ENCODE data around the gene CFAP61. TPM values are rescaled to one million over a fixed set of nuclear protein-coding genes. Genes with fewer than 3 reads are reported as not detected.

Gene CFAP61
- polyA plus RNA-seq, 1 of the 3 experiments (the other 2 are of a cell fraction): 0.26 TPM

DNA sequence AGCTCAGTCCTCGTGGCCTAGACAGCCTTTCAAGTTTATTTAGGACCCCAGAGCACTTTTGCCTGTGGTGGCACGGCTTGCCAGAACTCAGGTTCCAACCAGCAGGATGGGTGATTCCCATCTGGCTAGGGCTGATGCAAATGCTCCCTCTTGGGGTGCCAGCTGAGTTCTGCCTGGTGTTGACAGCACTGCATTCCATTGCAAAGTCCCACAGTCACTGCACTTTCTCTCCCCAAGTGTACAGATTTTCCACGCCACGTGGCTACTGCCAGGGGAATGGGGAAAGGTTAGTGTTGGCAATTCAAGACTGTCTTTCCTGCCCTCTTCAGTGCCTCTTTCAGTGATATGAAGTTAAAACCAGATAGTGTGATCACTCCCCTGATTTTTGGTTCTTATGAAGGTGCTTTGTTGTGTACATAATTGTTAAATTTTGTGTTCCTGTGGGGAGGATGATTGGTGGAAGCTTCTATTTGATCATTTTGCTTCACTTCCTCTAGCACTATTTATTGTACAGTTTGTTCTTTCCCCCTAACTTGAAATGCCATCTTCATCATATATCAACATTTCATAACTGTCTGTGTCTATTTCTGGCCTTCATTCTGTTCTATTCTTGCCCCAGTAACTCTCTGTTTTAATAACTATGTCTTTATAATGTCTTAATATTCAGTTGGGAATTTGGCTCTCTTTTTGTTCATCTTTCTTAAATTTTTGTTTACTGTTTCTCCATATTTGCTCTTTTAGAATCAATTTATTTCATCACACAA lies 86.2 kb downstream of the CFAP61 start:
- no peaks in the 10 kb centered on the region for H3K27me3 ChIP-seq (ENCODE audit: insufficient read depth)
- no peaks in the 10 kb centered on the region for H3K36me3 ChIP-seq (replicated peaks in 1 of 2; ENCODE audit: control insufficient read depth in 1 of 2, insufficient read depth in 2 of 2, low read length in 1 of 2)
- no peak for DNase-seq
- no peak overlapping the region for H2AFZ ChIP-seq (ENCODE audit: low read depth)
- H3K4me1 ChIP-seq (ENCODE audit: control insufficient read depth in 1 of 2, insufficient read depth in 2 of 2, low read depth in 1 of 2, low read length in 1 of 2): no peaks in the 10 kb centered on the region
- H3K4me3 ChIP-seq (ENCODE audit: low read depth in 2 of 2, low read length in 1 of 2): no peak overlapping the region
- H3K4me2 ChIP-seq: no peak overlapping the region
- H3K79me2 ChIP-seq (ENCODE audit: insufficient read depth): no peaks in the 10 kb centered on the region
- 6% methylated on average over 4 of the region's 4 CpGs for WGBS (ENCODE audit: low lambda C conversion rate)
- H3K9ac ChIP-seq: no peak overlapping the region
- TF ChIP-seq RAD21 (IDR thresholded peaks at IDR 0.05; ENCODE audit: low read length) (no peak), NRF1 (IDR thresholded peaks at IDR 0.05; ENCODE audit: low read depth, low read length) (no peak), ELF1 (IDR thresholded peaks at IDR 0.05) (no peak), FOXJ3 (CRISPR knock-in tag; IDR thresholded peaks at IDR 0.05) (no peak), MEF2A (IDR thresholded peaks at IDR 0.05; ENCODE audit: borderline replicate concordance, low read depth) (no peak), MXI1 (IDR thresholded peaks at IDR 0.05; ENCODE audit: low read depth, low read length) (no peak), GABPA (IDR thresholded peaks at IDR 0.05; ENCODE audit: low read depth) (no peak), GATA2 (CRISPR knock-in tag; IDR thresholded peaks at IDR 0.05) (no peak), JUND (IDR thresholded peaks at IDR 0.05) (no peak), FOSL2 (IDR thresholded peaks at IDR 0.05; ENCODE audit: borderline replicate concordance, low read depth) (no peak), RXRA (IDR thresholded peaks at IDR 0.05; ENCODE audit: borderline replicate concordance, low read depth) (no peak), SMC3 (IDR thresholded peaks at IDR 0.05; ENCODE audit: low read depth, low read length) (no peak), TCF12 (IDR thresholded peaks at IDR 0.05) (no peak)
- TF ChIP-seq, protein P1, sequence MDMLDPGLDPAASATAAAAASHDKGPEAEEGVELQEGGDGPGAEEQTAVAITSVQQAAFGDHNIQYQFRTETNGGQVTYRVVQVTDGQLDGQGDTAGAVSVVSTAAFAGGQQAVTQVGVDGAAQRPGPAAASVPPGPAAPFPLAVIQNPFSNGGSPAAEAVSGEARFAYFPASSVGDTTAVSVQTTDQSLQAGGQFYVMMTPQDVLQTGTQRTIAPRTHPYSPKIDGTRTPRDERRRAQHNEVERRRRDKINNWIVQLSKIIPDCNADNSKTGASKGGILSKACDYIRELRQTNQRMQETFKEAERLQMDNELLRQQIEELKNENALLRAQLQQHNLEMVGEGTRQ (IDR thresholded peaks at IDR 0.05; ENCODE audit: borderline replicate concordance, low read depth, low read length): no peak
- TF ChIP-seq, protein P2, sequence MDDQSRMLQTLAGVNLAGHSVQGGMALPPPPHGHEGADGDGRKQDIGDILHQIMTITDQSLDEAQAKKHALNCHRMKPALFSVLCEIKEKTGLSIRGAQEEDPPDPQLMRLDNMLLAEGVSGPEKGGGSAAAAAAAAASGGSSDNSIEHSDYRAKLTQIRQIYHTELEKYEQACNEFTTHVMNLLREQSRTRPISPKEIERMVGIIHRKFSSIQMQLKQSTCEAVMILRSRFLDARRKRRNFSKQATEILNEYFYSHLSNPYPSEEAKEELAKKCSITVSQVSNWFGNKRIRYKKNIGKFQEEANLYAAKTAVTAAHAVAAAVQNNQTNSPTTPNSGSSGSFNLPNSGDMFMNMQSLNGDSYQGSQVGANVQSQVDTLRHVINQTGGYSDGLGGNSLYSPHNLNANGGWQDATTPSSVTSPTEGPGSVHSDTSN (IDR thresholded peaks at IDR 0.05): no peak
- TF ChIP-seq, protein P3, sequence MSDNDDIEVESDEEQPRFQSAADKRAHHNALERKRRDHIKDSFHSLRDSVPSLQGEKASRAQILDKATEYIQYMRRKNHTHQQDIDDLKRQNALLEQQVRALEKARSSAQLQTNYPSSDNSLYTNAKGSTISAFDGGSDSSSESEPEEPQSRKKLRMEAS (IDR thresholded peaks at IDR 0.05; ENCODE audit: low read depth): no peak
- no peaks in the 10 kb centered on the region for H3K9me2 ChIP-seq
- H3K27ac ChIP-seq (ENCODE audit: low read depth in 2 of 2, low read length in 1 of 2): no peak overlapping the region
- POLR2A ChIA-PET: no interaction called here
- no peaks in the 10 kb centered on the region for H4K20me1 ChIP-seq (ENCODE audit: insufficient read depth)
- no peaks in the 10 kb centered on the region for H3F3A ChIP-seq (replicated peaks; ENCODE audit: insufficient read depth)
- H3K9me3 ChIP-seq: no peaks in the 10 kb centered on the region
- CTCF ChIA-PET: interaction anchor here (0.6 kb wide), 1 partner anchor 71 kb away, joined by 3 read pairs; no protein-coding TSS in a partner anchor

DNA sequence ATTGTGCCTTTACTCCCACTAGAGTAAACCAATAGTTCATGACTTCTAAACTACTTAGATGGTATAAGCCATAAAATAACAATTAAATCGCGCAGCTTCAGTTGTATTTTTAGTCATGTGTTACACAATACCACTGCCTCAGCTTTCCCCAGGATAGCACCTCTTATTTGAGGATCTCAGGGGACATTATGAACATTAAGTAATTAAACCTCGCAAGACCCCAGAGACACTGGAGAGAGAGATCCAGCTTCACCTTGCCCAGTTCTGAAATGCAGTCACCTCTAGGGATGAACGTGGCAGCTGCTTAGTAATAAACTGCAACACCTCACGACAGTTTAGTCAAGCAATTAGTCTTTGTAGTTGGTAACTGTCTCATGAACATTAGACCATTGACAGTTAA lies 87.1 kb downstream of the CFAP61 start:
- no peak overlapping the region for H3K9ac ChIP-seq
- CTCF ChIA-PET: no interaction called here
- no peaks in the 10 kb centered on the region for H4K20me1 ChIP-seq (ENCODE audit: insufficient read depth)
- no peaks in the 10 kb centered on the region for H3K27me3 ChIP-seq (ENCODE audit: insufficient read depth)
- no peaks in the 10 kb centered on the region for H3K9me2 ChIP-seq
- WGBS (ENCODE audit: low lambda C conversion rate): 40% methylated on average over 5 of the region's 5 CpGs
- no peaks in the 10 kb centered on the region for H3K79me2 ChIP-seq (ENCODE audit: insufficient read depth)
- no peak overlapping the region for H3K4me3 ChIP-seq (ENCODE audit: low read depth in 2 of 2, low read length in 1 of 2)
- no peak overlapping the region for H3K4me2 ChIP-seq
- H3K27ac ChIP-seq (ENCODE audit: low read depth in 2 of 2, low read length in 1 of 2): no peak overlapping the region
- H3K4me1 ChIP-seq (ENCODE audit: control insufficient read depth in 1 of 2, insufficient read depth in 2 of 2, low read depth in 1 of 2, low read length in 1 of 2): no peaks in the 10 kb centered on the region
- no peaks in the 10 kb centered on the region for H3K36me3 ChIP-seq (replicated peaks in 1 of 2; ENCODE audit: control insufficient read depth in 1 of 2, insufficient read depth in 2 of 2, low read length in 1 of 2)
- H3F3A ChIP-seq (replicated peaks; ENCODE audit: insufficient read depth): no peaks in the 10 kb centered on the region
- H3K9me3 ChIP-seq: no peaks in the 10 kb centered on the region
- POLR2A ChIA-PET: no interaction called here
- H2AFZ ChIP-seq (ENCODE audit: low read depth): no peak overlapping the region
- DNase-seq: no peak
- TF ChIP-seq, protein P4, sequence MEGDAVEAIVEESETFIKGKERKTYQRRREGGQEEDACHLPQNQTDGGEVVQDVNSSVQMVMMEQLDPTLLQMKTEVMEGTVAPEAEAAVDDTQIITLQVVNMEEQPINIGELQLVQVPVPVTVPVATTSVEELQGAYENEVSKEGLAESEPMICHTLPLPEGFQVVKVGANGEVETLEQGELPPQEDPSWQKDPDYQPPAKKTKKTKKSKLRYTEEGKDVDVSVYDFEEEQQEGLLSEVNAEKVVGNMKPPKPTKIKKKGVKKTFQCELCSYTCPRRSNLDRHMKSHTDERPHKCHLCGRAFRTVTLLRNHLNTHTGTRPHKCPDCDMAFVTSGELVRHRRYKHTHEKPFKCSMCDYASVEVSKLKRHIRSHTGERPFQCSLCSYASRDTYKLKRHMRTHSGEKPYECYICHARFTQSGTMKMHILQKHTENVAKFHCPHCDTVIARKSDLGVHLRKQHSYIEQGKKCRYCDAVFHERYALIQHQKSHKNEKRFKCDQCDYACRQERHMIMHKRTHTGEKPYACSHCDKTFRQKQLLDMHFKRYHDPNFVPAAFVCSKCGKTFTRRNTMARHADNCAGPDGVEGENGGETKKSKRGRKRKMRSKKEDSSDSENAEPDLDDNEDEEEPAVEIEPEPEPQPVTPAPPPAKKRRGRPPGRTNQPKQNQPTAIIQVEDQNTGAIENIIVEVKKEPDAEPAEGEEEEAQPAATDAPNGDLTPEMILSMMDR (IDR thresholded peaks at IDR 0.05): no peak
- TF ChIP-seq, protein P5, sequence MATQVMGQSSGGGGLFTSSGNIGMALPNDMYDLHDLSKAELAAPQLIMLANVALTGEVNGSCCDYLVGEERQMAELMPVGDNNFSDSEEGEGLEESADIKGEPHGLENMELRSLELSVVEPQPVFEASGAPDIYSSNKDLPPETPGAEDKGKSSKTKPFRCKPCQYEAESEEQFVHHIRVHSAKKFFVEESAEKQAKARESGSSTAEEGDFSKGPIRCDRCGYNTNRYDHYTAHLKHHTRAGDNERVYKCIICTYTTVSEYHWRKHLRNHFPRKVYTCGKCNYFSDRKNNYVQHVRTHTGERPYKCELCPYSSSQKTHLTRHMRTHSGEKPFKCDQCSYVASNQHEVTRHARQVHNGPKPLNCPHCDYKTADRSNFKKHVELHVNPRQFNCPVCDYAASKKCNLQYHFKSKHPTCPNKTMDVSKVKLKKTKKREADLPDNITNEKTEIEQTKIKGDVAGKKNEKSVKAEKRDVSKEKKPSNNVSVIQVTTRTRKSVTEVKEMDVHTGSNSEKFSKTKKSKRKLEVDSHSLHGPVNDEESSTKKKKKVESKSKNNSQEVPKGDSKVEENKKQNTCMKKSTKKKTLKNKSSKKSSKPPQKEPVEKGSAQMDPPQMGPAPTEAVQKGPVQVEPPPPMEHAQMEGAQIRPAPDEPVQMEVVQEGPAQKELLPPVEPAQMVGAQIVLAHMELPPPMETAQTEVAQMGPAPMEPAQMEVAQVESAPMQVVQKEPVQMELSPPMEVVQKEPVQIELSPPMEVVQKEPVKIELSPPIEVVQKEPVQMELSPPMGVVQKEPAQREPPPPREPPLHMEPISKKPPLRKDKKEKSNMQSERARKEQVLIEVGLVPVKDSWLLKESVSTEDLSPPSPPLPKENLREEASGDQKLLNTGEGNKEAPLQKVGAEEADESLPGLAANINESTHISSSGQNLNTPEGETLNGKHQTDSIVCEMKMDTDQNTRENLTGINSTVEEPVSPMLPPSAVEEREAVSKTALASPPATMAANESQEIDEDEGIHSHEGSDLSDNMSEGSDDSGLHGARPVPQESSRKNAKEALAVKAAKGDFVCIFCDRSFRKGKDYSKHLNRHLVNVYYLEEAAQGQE (IDR thresholded peaks at IDR 0.05; ENCODE audit: low read depth, low read length): no peak
- no peak for TF ChIP-seq EZH2phosphoT487 (IDR thresholded peaks at IDR 0.05; ENCODE audit: borderline replicate concordance, low read depth)
- no peak for TF ChIP-seq FOXJ3 (CRISPR knock-in tag; IDR thresholded peaks at IDR 0.05)
- TF ChIP-seq MXI1 (IDR thresholded peaks at IDR 0.05; ENCODE audit: low read depth, low read length): no peak
- TF ChIP-seq GATA2 (CRISPR knock-in tag; IDR thresholded peaks at IDR 0.05): no peak
- TF ChIP-seq MEF2A (IDR thresholded peaks at IDR 0.05; ENCODE audit: borderline replicate concordance, low read depth): no peak
- no peak for TF ChIP-seq CHD2 (IDR thresholded peaks at IDR 0.05; ENCODE audit: low read length, partially characterized antibody)
- TF ChIP-seq, protein P3 (IDR thresholded peaks at IDR 0.05; ENCODE audit: low read depth): no peak
